GM21619 (cell line): ENCODE measurements around the gene SFT2D1.
A peak's percentile ranks its signal among the peaks of the same experiment; 100 is the strongest.

Experiments used
- ATAC-seq: cut with Tn5 transposase; IDR thresholded peaks from one replicate; pipeline ENCODE4 v1.9.1; 2021; ENCODE audit not compliant: unreplicated experiment

The SFT2D1 gene

GRCh38 chr6:166282394-166283032 lies 59.8 kb downstream of the SFT2D1 start:
- no peak for ATAC-seq

DNA sequence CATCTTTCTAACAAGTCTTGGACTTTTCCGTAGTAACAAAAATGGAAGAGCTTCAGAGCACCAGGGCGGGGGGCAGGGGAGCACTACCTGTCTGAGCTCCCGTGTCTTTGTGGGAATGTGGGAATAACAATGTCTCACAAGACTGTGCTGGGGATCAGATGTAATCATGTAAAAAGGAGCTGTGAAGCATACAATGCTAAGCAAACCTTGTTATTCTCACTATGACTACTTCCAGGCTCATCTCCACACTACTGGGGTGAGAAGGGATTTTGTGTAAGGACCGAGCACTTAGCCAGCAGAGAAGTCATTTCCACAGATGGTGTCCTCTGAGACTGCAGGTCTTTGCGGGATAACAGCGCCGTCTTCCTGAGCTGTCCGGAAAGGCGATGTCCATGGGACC lies 61.2 kb downstream of the SFT2D1 start:
- peak; percentile 59 for ATAC-seq

DNA sequence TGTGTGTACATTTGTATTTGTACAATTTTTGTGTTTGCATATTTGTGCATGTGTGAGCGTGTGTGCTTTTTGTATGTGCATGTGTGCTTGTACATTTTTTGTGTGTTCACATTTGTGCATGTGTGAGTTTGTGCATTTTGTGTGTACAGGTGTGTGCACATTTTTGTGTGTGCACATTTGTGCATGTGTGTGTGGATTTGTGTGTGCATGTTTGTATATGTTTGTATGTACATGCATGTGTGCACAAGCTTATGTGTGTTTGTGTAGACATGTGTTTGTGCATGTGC lies 63.0 kb downstream of the SFT2D1 start:
- ATAC-seq, result no peak

GRCh38 chr6:166278579-166279392 lies 63.6 kb downstream of the SFT2D1 start:
- ATAC-seq, result no peak

DNA sequence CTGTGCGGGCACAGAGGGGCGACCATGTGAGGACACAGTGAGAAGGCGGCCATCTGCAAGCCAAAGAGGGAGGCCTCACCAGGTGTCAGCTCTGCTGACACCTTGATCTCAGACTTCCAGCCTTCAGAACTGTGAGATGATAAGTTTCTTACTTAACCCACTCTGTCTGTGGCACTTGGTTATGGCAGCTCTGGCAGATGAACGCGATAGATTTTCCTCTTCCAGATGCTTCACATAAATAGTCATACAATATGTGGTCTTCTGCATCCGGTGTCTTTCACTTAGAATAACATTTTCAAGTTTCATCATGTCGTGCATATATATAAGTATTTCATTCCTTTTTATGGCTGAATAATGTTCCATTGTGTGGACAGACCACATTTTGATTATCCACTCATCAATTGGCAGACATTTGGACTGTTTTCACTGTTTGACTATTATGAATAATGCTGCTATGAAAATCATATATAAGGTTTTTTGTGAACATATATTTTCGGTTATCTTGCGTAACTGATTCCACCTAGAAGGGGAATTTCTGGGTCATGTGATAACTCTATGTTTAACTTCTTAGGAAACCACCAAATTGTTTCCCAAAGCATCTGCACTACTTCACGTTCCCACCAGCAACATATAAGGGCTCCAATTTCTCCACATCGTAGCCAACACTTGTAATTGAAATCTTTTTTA lies 64.3 kb downstream of the SFT2D1 start:
- no peak for ATAC-seq

DNA sequence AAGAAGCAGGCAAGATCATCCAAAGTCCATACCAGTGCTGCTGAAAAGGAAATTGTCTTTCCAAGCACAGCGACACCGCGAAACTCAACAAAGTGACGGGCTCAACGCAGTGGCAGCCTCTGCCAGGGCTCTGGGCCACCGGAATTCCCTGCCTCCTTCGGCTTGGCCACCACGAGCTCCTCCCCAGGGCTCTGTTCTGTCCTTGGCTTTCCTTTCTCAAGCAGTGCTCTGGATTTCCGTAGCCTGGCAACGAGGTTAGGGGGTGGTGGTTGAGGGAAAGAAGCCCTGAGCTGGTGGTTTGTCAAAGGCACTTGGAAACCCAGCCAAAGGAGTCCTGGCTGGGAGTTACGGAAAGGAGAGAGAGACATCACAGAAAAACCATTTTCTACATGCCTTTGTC lies 65.3 kb downstream of the SFT2D1 start:
- no peak for ATAC-seq

GRCh38 chr6:166275714-166276166 lies 66.6 kb downstream of the SFT2D1 start:
- peak; percentile 86 for ATAC-seq

DNA sequence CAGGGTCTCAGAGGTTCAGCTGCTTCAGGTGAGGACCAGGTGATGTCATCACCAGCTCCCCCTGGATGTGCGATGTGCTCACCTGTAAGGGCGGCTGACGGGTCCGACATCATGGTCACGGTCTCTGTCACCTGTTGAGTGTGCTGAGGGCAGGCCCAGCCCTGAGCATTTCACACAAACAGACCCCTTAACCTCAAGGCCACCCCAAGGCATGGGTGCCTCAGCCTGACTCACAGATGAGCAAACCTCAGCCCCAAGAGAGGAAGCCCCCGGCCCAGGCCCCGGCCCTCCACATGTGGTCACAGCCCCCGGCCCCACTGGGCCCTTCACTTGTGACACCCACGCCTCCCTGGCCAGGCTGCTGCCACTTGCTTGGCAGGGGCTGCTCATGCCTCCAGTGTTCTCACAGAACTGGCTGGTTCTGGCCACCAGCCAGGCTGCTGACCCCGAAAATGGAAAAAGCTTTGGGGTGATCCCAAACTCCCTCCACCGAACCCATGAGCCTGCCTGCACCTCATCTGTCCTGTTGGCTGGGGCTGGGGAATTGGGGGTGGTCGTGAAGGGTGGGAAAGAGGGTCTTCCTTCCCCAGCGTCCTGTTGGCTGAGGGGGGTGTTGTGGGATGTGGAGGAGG lies 67.5 kb downstream of the SFT2D1 start:
- ATAC-seq, result no peak

DNA sequence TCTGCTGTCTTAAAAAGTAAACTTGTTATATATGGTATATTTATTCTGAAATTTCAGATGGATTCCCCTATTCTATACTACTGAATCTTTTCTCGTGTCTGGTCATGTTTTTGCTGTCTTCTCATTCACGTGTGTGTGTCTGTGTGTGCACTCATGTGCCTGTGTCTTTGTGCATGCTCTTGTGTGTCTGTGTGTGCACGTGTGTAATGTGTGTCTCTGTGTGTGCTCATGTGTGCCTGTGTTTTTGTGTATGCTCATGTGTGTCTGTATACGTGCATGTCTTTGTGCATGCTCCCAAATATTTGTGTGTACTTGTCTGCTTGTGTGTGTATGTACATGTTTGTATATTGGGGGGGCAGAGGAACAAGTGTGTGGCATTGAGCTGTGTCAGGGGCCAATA lies 68.2 kb downstream of the SFT2D1 start:
- ATAC-seq, result no peak

GRCh38 chr6:166271376-166271765 lies 71.0 kb downstream of the SFT2D1 start:
- ATAC-seq, result no peak

GRCh38 chr6:166270706-166271375 lies 71.5 kb downstream of the SFT2D1 start:
- no peak for ATAC-seq
